ENCODE results near the gene CDCA8. TPM values are rescaled to one million over a fixed set of nuclear protein-coding genes. Genes with fewer than 3 reads are reported as not detected.

CDCA8 gene
- total RNA-seq, 1 donor from 2014 or later: 5.5 TPM

DNA sequence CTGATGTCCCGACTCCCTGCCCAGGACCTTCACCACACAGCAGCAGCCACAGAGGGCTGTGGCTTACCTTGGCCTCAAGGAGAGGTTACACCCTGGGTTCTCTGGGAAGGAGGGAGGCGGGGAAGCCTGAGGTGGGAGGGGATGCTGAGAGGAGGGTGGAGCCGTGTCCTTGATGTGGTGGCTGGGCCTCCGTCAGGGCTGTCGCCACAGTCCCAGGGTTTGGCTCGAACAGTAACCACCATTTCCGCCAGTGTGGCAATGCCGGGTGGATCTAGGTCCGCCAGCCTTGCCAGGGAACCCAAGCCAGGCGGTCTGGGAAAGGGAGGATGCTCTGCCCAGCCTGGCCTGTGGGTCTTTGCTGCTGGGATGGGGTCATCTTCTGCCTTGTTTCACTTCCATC is 18.4 kb upstream of the CDCA8 start:
- DNase-seq (ENCODE audit: low read depth): no peak
- H3K36me3 ChIP-seq (ENCODE audit: insufficient read depth, low read length): no peaks in the 10 kb centered on the region

DNA sequence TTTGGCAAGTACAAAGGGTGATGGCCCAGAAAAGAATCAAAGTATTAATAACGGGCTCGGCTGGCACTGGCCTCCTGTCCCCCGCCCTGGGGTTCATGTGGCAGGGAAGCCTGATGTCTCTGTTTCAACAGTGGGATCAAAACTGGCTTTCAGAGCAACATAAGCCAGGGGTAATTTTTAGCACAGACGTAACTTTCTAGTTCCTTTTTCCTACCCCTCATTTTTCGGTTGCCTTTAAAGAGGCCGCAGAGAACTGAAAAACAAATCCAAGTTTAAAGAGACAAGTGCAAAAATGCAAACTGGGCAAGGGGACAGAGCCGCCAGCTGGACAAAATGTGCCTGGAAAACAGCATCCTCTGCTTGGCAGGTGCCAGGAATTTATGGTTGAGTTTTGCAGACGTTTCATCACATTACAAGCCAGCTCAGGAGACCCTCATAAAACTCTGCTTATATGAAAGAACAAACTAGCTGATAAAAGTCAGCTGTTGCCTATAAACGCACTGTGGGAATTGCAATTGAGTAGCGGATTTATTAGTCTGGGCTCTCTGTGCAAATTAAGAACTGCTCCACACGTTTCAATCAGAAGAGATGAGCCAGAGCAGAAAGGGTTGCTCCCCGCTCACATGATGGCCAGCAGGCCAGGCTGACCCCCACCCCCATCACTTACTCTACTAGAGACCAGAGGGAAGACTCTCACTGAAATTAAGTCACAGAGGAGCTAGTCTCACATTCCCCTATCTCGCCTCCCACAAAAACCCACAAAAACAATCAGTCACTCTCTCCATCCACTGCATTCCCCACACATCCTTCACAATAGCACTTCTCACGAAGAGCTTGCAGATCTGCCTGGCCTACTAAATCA is 15.8 kb upstream of the CDCA8 start:
- H3K9me3 ChIP-seq (ENCODE audit: insufficient read depth, low read depth, low read length): no peaks in the 10 kb centered on the region
- H3K36me3 ChIP-seq (ENCODE audit: insufficient read depth, low read length): peaks cover 5% of the 10 kb centered on the region
- H3K27me3 ChIP-seq (ENCODE audit: insufficient read depth, low read length): peaks cover 11% of the 10 kb centered on the region
- H2AFZ ChIP-seq (ENCODE audit: low read depth, low read length): no peak overlapping the region
- H3K9me3 Mint-ChIP-seq (ENCODE audit: unreplicated experiment): no peaks in the 10 kb centered on the region
- H3K4me1 Mint-ChIP-seq (ENCODE audit: low read depth, unreplicated experiment): peaks cover 4% of the 10 kb centered on the region
- H3K36me3 Mint-ChIP-seq (ENCODE audit: low read depth, unreplicated experiment): peaks cover 1% of the 10 kb centered on the region
- H3K4me2 ChIP-seq (ENCODE audit: low read length): no peak overlapping the region
- H4K20me1 ChIP-seq (ENCODE audit: insufficient read depth, low read length): no peaks in the 10 kb centered on the region
- H3K27ac ChIP-seq (ENCODE audit: low read depth, low read length): no peak overlapping the region
- peak overlapping the region; percentile 7 for H3K4me3 Mint-ChIP-seq (ENCODE audit: unreplicated experiment)
- no peak overlapping the region for H3K4me3 ChIP-seq (ENCODE audit: insufficient read depth, low read depth, low read length)
- H3K27ac Mint-ChIP-seq (ENCODE audit: unreplicated experiment): no peak overlapping the region
- H3K27me3 Mint-ChIP-seq (ENCODE audit: low read depth, unreplicated experiment): peaks cover 37% of the 10 kb centered on the region
- FAIRE-seq: no peak
- DNase-seq (ENCODE audit: low read depth): no peak
- H3K4me1 ChIP-seq (ENCODE audit: insufficient read depth, low read length): no peaks in the 10 kb centered on the region
- TF ChIP-seq, protein P1, sequence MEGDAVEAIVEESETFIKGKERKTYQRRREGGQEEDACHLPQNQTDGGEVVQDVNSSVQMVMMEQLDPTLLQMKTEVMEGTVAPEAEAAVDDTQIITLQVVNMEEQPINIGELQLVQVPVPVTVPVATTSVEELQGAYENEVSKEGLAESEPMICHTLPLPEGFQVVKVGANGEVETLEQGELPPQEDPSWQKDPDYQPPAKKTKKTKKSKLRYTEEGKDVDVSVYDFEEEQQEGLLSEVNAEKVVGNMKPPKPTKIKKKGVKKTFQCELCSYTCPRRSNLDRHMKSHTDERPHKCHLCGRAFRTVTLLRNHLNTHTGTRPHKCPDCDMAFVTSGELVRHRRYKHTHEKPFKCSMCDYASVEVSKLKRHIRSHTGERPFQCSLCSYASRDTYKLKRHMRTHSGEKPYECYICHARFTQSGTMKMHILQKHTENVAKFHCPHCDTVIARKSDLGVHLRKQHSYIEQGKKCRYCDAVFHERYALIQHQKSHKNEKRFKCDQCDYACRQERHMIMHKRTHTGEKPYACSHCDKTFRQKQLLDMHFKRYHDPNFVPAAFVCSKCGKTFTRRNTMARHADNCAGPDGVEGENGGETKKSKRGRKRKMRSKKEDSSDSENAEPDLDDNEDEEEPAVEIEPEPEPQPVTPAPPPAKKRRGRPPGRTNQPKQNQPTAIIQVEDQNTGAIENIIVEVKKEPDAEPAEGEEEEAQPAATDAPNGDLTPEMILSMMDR (IDR thresholded peaks at IDR 0.05; ENCODE audit: insufficient read depth, low read depth, low read length): no peak
- TF ChIP-seq EZH2 (IDR thresholded peaks at IDR 0.05; ENCODE audit: insufficient read depth, low read length): no peak
- no peak overlapping the region for H3K9ac ChIP-seq (ENCODE audit: low read length)
- H3K79me2 ChIP-seq (ENCODE audit: insufficient read depth, low read length): no peaks in the 10 kb centered on the region

More for the DNA sequence above, 18.4 kb upstream of the CDCA8 start:
- no peaks in the 10 kb centered on the region for H3K9me3 ChIP-seq (ENCODE audit: insufficient read depth, low read depth, low read length)
- no peak overlapping the region for H3K4me2 ChIP-seq (ENCODE audit: low read length)
- no peak overlapping the region for H3K9ac ChIP-seq (ENCODE audit: low read length)
- TF ChIP-seq, protein P1 (IDR thresholded peaks at IDR 0.05; ENCODE audit: insufficient read depth, low read depth, low read length): no peak
- TF ChIP-seq EZH2 (IDR thresholded peaks at IDR 0.05; ENCODE audit: insufficient read depth, low read length): no peak
- Mint-ChIP-seq H3K4me3 (ENCODE audit: unreplicated experiment) (no peak overlapping the region), H3K9me3 (ENCODE audit: unreplicated experiment) (no peaks in the 10 kb centered on the region), H3K4me1 (ENCODE audit: low read depth, unreplicated experiment) (peaks cover 4% of the 10 kb centered on the region), H3K27ac (ENCODE audit: unreplicated experiment) (no peak overlapping the region), H3K36me3 (ENCODE audit: low read depth, unreplicated experiment) (no peaks in the 10 kb centered on the region), H3K27me3 (ENCODE audit: low read depth, unreplicated experiment) (peaks cover 43% of the 10 kb centered on the region)
- H4K20me1 ChIP-seq (ENCODE audit: insufficient read depth, low read length): no peaks in the 10 kb centered on the region
- no peaks in the 10 kb centered on the region for H3K79me2 ChIP-seq (ENCODE audit: insufficient read depth, low read length)
- H3K4me3 ChIP-seq (ENCODE audit: insufficient read depth, low read depth, low read length): no peak overlapping the region
- H3K27ac ChIP-seq (ENCODE audit: low read depth, low read length): no peak overlapping the region
- no peaks in the 10 kb centered on the region for H3K4me1 ChIP-seq (ENCODE audit: insufficient read depth, low read length)
- no peak overlapping the region for H2AFZ ChIP-seq (ENCODE audit: low read depth, low read length)
- no peak for FAIRE-seq
- H3K27me3 ChIP-seq (ENCODE audit: insufficient read depth, low read length): peaks cover 15% of the 10 kb centered on the region

DNA sequence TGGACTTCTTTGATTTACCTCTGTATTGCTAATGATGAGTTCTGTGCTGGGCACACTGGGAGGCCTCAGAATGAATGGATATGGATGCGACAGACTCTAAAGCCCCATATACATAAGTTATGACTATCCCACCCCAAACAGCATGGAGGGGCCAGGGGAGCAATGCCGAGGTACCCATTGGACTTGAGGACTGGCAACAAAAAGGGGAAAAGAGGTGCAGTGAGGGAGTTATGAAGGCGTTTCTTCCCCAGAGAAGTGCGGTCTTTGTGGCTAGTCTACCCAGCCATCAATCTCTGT is 15.2 kb upstream of the CDCA8 start:
- Histone ChIP-seq H3K4me3 (ENCODE audit: insufficient read depth, low read depth, low read length) (no peak overlapping the region), H4K20me1 (ENCODE audit: insufficient read depth, low read length) (no peaks in the 10 kb centered on the region), H3K4me2 (ENCODE audit: low read length) (no peak overlapping the region), H3K79me2 (ENCODE audit: insufficient read depth, low read length) (no peaks in the 10 kb centered on the region), H2AFZ (ENCODE audit: low read depth, low read length) (no peak overlapping the region), H3K4me1 (ENCODE audit: insufficient read depth, low read length) (no peaks in the 10 kb centered on the region), H3K9me3 (ENCODE audit: insufficient read depth, low read depth, low read length) (no peaks in the 10 kb centered on the region), H3K9ac (ENCODE audit: low read length) (no peak overlapping the region), H3K36me3 (ENCODE audit: insufficient read depth, low read length) (peaks cover 5% of the 10 kb centered on the region), H3K27ac (ENCODE audit: low read depth, low read length) (no peak overlapping the region), H3K27me3 (ENCODE audit: insufficient read depth, low read length) (peaks cover 7% of the 10 kb centered on the region)
- H3K27me3 Mint-ChIP-seq (ENCODE audit: low read depth, unreplicated experiment): peaks cover 32% of the 10 kb centered on the region
- DNase-seq (ENCODE audit: low read depth) (no peak), FAIRE-seq (no peak)
- TF ChIP-seq EZH2 (IDR thresholded peaks at IDR 0.05; ENCODE audit: insufficient read depth, low read length): no peak
- TF ChIP-seq, protein P1 (IDR thresholded peaks at IDR 0.05; ENCODE audit: insufficient read depth, low read depth, low read length): no peak
- H3K4me1 Mint-ChIP-seq (ENCODE audit: low read depth, unreplicated experiment): peaks cover 4% of the 10 kb centered on the region
- H3K36me3 Mint-ChIP-seq (ENCODE audit: low read depth, unreplicated experiment): peaks cover 1% of the 10 kb centered on the region
- H3K4me3 Mint-ChIP-seq (ENCODE audit: unreplicated experiment): peak overlapping the region; percentile 7
- no peaks in the 10 kb centered on the region for H3K9me3 Mint-ChIP-seq (ENCODE audit: unreplicated experiment)
- H3K27ac Mint-ChIP-seq (ENCODE audit: unreplicated experiment): no peak overlapping the region

Measured in astrocyte (in vitro differentiated cells and primary cell).